VCaP (cell line): ENCODE results near the gene EIF4G3.

Source experiments
- H3K27ac ChIP-seq: fragments of 450-650 bp; 2 replicates; pipeline ENCODE4 v1.5.1; 2017
- TF ChIP-seq, protein P1 (sequence below): fragments of 450-650 bp; conservative IDR thresholded peaks from 2 replicates; pipeline ENCODE4 v1.5.1; 2017; ENCODE audit warnings: mild to moderate bottlenecking, moderate library complexity

The EIF4G3 gene

DNA sequence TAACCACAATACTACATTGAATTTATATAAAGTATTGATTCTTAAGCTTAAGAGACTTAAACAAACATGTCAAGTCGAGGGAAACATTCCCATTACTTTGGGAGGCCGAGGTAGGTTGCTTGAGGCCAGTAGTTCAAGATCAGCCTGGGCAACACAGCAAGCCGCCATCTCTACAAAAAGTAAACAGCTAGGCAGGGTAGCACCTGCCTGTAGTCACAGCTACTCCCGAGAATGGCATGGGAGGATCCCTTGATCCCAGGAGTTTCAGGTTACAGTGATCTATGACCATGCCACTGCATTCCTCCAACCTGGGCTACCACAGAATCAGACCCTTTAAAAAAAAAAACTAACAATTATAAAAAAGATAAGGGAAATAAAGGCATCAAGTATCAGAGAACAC lies 50.4 kb downstream of the EIF4G3 start:
- TF ChIP-seq, protein P1, sequence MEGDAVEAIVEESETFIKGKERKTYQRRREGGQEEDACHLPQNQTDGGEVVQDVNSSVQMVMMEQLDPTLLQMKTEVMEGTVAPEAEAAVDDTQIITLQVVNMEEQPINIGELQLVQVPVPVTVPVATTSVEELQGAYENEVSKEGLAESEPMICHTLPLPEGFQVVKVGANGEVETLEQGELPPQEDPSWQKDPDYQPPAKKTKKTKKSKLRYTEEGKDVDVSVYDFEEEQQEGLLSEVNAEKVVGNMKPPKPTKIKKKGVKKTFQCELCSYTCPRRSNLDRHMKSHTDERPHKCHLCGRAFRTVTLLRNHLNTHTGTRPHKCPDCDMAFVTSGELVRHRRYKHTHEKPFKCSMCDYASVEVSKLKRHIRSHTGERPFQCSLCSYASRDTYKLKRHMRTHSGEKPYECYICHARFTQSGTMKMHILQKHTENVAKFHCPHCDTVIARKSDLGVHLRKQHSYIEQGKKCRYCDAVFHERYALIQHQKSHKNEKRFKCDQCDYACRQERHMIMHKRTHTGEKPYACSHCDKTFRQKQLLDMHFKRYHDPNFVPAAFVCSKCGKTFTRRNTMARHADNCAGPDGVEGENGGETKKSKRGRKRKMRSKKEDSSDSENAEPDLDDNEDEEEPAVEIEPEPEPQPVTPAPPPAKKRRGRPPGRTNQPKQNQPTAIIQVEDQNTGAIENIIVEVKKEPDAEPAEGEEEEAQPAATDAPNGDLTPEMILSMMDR = no peak
- H3K27ac ChIP-seq = no peak overlapping the region

DNA sequence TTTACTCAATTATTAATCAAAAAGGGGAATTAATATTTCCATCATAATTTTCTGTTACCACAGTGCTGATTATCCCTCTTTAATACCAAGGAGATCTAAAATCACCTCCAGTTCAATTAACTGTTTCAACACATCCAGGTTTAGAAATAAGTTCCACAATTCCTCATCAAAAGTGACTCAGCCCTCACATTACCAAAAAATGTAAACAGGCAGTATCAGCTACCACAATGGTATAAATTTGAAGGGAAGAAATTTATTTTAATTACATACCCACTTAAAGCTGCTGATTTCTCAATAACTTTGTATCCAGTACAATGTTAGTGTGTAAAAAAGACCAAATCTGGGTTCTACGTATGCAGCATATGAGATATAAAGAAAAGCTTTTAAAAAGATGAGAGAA lies 51.9 kb downstream of the EIF4G3 start:
- TF ChIP-seq, protein P1 = no peak
- H3K27ac ChIP-seq = no peak overlapping the region

DNA sequence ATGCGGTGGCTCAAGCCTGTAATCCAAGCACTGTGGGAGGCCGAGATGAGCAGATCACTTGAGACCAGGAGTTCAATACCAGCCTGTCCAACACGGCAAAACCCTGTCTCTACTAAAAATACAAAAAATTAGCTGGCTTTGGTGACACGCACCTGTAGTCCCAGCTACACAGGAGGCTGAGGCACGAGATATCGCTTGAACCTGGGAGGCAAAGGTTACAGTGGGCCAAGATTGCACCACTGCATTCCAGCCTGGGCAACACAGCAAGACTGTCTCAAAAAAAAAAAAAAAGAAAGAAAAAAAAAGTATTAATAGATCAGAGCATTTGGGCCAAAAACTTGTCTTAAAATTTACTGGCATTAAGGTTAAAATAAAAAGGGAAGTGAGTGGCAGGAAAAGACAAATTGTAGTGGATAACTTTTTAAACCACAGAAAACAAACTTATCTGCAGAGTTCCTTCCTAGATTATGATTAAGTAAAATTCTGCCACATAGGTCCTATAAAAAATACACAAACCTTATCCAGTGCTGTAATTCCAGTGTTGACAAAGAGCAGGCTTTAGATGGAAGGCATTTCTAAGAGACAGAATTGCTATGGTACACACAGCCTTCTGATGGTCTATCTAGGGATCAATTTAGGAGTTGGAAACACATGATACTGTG lies 53.3 kb downstream of the EIF4G3 start:
- H3K27ac ChIP-seq = no peak overlapping the region
- TF ChIP-seq, protein P1 = no peak

DNA sequence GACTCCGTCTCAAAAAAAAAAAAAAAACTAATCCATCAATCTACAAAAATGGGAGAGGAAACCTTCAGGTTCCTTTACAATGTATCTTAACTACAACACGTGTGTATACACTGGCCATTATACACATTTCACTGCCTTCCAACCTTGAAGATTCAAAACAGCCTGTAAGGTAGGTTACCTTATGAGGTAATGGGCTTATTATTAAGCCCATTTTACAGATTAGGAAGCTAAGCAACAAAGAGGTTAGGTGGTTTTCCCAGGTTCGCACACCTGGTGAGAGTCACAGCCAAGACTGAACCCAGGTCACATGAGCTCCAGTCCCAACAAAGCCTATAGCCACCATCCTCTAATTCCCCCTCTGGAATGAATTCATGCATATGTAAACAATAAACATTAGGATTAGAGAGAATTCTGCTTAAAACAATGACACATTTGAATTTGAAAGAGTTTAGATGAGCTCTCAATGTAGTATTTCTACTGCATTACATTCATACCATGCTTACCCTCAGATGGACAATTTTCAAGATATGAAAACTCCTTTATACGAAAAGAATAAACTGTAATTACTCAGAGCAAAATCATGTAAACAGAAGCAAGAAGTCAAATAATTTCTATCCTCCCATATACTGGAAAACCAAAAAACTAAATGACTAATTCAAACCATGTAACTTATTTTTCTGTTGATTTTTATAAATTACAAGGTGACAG lies 54.8 kb downstream of the EIF4G3 start:
- H3K27ac ChIP-seq = no peak overlapping the region
- TF ChIP-seq, protein P1 = no peak

DNA sequence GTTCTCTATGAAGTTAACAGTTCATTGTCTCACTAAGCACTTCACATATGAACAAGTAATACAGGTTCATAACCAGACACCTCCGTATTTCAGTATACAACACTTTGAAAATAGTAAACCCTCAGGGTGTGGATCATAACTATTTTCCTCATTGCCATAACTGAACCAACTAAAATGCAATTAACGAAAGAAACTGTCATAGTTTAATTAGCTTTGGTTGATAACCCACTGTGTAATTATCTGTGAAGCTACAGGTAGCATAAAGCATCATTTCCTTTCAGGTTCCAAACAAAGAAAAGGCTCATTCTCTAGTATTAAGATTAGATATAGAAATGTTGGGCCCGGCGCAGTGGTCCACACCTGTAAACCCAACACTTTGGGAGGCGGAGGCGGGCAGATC lies 58.5 kb downstream of the EIF4G3 start:
- TF ChIP-seq, protein P1 = no peak
- H3K27ac ChIP-seq = no peak overlapping the region

DNA sequence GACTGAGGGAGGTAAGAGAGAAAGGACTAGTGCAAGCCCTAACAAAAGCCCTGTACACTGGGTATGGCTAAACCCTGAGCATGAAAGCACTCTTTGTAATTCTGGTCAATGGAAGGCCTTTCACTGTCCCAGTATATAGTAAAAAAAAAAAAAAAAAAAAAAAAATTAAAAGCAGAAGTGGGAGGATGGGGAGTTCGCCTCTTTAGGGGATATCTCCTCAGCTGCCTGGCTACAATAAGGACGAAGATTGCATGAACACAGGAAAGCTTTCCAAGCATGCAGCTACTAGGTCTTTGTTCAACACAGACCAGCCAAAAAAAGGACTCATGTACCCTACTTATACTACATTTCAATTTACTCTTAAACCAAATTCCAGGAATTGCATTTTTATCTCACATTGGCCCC lies 59.1 kb downstream of the EIF4G3 start:
- TF ChIP-seq, protein P1 = no peak
- no peak overlapping the region for H3K27ac ChIP-seq

DNA sequence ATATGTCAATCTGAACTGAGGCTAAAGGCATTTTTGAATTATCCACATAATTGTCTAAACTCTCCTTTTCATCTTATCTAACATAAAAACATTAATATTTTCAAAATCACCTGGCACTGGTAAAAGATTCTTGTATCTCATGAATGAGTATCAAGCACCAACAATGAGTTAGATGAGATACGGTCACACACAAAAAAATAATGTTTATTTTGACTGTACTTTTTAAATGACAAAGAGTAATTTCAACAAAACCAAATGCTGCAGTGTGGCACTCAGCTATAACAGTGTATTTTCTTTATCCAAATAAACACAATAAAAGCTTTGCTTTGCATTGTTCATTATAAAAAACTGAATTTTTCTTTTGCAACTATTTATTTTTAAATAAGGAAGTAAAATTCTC lies 59.5 kb downstream of the EIF4G3 start:
- TF ChIP-seq, protein P1 = no peak
- no peak overlapping the region for H3K27ac ChIP-seq
